Stimulated activated CD4-positive, alpha-beta T cell treated with anti-CD3 and anti-CD28 coated beads, TNF-alpha, amount 100 ng/mL, for 48 hours (primary cell): Measurements from ENCODE around the gene DIO3.
"Not testable (repeated sequence)": the region's sequence is repeated elsewhere in the genome, so short reads cannot be mapped to it uniquely, and the experiment has no call there.

ENCODE experiments used
- DNase-seq, 3 donors: peaks; one replicate each; pipeline ENCODE4 v3.0.0-alpha.2; 2020; ENCODE audit warnings: low read depth in 3 of 3

The DIO3 gene

DNA sequence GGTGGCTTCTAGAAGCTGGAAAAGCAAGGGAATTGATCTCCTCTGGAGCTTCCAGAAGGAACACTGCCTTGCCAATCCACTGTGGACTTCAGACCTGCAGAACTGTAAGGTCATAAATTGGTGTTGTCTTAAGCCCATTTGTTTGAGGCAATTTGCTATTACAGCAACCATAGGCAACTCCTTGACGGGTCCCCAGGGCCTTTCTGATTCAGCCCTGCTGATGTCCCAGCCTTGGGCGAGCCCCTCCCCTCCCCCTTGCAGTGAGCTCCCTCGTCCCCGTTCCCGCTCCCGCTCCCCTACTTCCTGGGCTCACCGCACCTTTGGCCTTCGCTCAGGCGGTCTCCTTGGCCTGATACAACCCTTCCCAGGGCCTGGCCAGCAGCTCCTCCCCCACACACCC lies 18.9 kb upstream of the DIO3 start:
- no peak for DNase-seq

DNA sequence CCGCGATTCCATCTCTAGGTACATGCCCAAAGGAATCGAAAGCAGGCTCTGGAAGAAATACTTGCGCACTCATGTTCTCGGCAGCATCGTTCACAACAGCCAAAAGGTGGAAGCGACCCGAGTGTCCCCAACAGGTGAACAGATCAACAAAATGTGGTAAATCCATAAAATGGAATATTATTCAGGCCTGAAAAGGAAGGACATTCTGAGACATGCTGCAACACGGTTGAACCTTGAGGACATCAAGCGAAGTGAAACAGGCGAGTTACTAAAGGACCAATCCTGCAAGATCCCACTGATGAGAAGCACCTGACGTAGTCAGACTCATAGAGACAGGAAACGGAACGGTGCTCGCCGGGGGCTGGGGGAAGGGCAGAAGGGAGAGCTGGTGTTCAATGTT lies 17.5 kb upstream of the DIO3 start:
- no peak for DNase-seq

DNA sequence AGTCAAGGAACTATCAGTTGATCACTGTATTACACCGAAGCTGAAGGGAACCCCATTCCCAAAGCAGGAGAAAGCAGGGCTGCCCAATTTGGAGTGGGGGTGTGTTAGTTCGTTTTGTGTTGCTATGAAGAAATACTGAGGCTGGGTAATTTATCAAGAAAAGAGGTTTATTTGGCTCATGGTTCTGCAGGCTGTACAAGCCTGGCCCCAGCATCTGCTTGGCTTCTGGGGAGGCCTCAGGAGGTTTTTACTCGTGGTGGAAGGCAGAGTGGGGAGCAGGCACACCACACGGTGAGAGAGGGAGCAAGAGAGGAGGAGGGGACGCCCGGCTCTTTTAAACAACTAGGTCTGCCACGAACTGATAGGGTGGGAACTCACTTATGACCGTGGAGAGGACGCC lies 16.7 kb upstream of the DIO3 start:
- DNase-seq: no peak

DNA sequence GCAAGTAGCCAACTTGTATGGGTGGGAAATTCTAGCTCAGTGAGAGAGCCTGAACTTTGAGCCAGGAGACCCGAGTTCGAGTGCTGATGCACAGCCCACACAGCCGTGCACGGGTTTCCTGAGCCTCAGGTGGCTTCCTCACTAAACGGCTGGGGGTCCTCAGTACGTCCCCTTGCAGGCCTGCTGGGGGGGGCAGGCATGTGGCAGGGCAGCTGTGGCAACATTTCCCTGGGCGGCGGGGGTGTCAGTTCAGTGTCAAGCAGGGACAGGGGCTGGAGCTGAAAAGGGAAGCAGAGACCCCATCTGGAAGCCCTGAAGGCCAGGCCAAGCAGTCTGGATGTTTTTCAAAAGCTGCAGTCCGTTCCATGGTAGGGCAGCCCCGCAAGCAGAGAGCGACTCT lies 14.6 kb upstream of the DIO3 start:
- DNase-seq: no peak

GRCh38 chr14:101547107-101547738 lies 14.1 kb upstream of the DIO3 start:
- no peak for DNase-seq

GRCh38 chr14:101547961-101548669 lies 13.2 kb upstream of the DIO3 start:
- DNase-seq: no peak

DNA sequence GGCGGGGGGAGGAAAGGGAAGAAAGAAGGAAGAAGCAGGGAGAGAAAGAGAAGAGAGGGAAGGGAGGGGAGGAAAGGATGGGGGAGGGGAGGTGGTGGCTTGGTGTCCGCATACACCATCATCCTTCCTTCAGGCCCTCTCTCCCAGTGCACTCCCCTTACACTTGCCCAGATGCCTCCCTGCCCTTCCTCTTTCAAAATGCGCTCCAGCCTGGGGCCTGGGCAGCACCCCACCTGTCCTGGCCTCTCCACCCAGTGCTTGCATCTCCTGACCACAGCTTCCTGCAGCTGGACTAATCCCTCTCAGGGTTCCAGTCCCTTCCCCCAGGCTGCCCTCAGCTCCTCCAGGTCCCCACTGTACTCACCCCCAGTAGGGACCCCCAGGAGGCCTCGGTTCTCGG lies 12.6 kb upstream of the DIO3 start:
- no peak for DNase-seq

DNA sequence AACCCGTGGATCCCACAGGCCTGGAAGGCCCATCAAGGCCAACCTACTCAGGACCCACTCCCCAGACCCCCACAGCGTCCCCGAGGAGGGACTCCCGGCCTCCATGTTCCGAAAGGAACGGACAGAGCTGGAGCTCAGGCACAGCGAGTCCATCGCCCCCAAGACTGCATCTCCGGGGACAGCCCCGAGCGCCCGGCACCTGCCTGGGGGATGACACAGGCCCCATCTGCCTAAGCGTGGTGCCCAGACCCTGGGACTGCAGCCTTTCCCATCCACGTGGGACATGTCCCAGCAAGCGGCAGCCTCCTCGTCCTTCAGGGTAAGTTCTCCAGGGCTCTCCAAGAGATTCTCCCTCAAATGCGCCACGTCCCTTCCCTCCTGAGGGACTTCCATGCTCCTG lies 12.1 kb upstream of the DIO3 start:
- no peak for DNase-seq

GRCh38 chr14:101550202-101550912 lies 10.9 kb upstream of the DIO3 start:
- DNase-seq: not testable (repeated sequence)

GRCh38 chr14:101551729-101552595 lies 9.3 kb upstream of the DIO3 start:
- no peak for DNase-seq

DNA sequence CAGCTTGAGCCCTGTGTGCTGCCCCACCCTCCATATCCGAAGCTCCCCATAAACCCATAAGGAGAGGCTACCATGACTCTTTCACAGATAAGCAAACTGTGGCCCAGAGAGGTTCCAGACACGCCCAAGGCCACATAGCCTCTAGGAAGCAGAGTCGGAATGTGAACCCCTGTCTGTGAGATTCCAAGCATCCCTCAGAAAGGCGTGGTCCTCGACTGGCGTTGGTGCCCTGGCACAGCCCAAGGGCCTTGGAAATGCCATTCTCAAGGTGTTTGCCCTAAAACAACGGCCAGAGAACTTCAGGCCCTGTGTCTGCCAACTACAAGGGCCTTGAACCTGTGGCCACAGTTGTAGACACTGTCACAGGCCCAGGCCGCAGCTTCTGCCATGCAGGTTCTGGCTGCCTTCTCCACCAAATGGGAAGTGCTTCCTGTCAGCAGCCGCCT lies 8.5 kb upstream of the DIO3 start:
- DNase-seq: no peak

DNA sequence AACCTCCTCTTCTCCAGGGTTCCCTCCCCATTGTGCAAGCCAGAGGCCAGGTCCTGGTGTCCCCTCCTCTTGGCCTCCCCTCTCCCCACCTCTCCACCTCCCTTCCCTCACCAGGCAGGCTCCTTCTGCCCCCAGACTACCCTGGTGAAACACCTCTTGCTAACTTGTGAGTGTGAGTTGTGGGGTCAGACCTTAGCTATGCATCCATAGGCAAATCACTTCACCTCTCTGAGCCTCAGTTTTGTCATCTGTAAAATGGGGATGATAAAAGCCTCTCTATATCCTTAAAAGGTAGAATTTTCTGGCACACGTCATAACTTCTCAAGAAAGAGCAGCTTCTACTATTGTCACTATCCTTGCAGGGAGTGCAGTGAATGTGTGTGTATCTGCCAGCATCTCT lies 7.9 kb upstream of the DIO3 start:
- no peak for DNase-seq

GRCh38 chr14:101553931-101554330 lies 7.4 kb upstream of the DIO3 start:
- DNase-seq: no peak

DNA sequence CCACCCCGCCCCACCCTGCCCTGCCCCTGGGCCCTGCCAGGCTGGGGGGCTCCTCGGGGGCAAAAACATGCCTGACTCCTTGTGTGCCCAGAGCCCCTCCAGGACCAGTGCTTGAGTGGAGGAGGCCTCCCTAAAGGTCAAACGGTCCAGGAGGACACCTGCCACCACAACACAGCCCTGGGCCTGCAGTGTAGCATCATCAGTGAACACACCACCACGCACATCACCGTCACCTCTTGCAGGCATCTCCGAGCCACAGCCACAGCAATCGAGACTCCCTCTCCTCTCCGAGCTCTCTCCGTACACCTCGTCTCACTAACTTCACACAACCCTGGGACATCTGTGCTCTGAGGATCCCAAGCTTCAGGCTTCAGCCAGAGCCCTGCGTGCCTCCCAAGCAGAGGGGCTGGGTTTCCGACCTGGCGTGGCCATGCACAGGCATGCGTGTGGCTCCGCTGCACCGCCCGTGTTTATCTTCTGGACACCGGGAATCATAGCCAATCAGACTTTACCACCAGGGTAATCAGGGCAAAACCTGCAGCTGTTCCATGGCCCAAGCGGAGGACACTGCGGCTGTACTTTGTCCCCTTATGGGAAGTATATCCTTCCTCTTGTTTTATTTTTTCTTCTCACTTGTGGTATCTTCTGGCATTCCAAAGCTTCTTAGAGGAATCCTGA lies 6.2 kb upstream of the DIO3 start:
- no peak for DNase-seq

DNA sequence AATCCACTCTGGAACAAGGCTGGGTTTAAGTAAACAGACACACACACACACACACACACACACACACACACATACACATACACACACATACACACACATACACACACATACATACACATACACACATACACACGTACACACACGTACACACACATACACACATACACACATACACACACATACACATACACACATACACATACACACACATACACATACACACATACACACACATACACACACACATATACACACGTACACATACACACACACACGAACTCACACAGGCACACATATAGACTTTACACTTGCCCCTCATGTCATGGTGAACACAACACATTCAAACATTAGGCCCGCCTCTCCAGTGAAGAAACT lies 5.6 kb upstream of the DIO3 start:
- DNase-seq: not testable (repeated sequence)

GRCh38 chr14:101556131-101556530 lies 5.2 kb upstream of the DIO3 start:
- DNase-seq: no peak

GRCh38 chr14:101556566-101557320 lies 4.6 kb upstream of the DIO3 start:
- DNase-seq: no peak

DNA sequence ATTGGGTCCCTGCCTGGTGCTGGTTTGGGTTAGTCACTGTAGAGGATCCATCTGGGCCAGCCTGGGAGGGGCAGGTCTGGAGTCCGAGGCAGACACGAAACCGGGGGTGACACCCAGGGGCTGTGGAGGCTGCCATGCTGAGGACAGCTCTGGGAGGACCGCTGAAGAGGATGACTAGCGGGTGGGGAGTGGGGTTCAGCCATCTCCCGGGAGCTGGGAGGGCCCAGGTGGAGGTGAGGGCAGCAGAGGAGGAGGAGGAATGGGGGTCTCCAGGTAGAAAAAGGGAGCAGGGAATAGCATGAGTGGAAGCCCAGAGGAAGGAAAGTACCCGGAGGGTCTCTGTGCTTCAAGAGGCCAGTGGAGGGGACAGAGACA lies 4.0 kb upstream of the DIO3 start:
- no peak for DNase-seq

- DNase-seq: no peak
These were observed 3.2 kb upstream of the DIO3 start for GRCh38 chr14:101557811-101558738.

- DNase-seq: no peak
These were observed 2.5 kb upstream of the DIO3 start for GRCh38 chr14:101558739-101559240.
